ENCODE results near the gene OGFOD3.
"Not testable (repeated sequence)": the region's sequence is repeated elsewhere in the genome, so short reads cannot be mapped to it uniquely, and the experiment has no call there.

OGFOD3 gene

DNA sequence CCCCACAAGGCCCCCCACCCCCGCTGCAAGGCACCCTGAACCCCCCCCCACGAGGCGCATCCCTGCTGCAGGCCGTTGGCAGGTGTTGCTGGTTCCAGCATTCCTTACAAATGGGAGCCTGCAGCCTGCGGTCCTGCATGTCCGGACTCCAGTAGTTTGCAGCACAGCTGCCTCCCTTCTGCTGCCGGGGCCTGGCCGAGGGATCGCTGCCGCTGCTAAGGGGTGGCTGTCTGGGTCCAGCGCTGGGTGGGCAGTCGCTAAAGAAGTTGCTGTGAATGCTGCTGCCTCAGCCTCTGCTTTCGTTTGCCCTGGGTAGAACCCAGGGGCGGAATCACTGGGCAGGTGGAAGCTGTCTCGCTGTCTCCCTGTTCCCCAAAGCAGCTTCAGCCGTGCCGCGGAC, 35.0 kb downstream of the OGFOD3 start:
- no peak for TF ChIP-seq CTCF (IDR thresholded peaks at IDR 0.05; ENCODE audit: low read depth, low read length, missing control alignments)
- H3K27me3 ChIP-seq (replicated peaks), result peaks cover 19% of the 10 kb centered on the region
- in situ Hi-C loops (cut with HindIII; ENCODE audit: low pct_ligation_motif_present, low sequenced_read_pairs), result no loop called here
- DNase-seq, result no peak
- H3K4me3 ChIP-seq (ENCODE audit: low read depth, low read length), result no peak overlapping the region
- no peaks in the 10 kb centered on the region for H3K36me3 ChIP-seq (replicated peaks)
- no peak overlapping the region for H3K27ac ChIP-seq

GRCh38 chr17:82382933-82383255, 35.5 kb downstream of the OGFOD3 start:
- H3K27ac ChIP-seq, result no peak overlapping the region
- no peak for DNase-seq
- in situ Hi-C loops (cut with HindIII; ENCODE audit: low pct_ligation_motif_present, low sequenced_read_pairs), result no loop called here
- no peak overlapping the region for H3K4me3 ChIP-seq (ENCODE audit: low read depth, low read length)
- H3K36me3 ChIP-seq (replicated peaks), result no peaks in the 10 kb centered on the region
- H3K27me3 ChIP-seq (replicated peaks), result peaks cover 19% of the 10 kb centered on the region
- TF ChIP-seq CTCF (IDR thresholded peaks at IDR 0.05; ENCODE audit: low read depth, low read length, missing control alignments), result no peak

DNA sequence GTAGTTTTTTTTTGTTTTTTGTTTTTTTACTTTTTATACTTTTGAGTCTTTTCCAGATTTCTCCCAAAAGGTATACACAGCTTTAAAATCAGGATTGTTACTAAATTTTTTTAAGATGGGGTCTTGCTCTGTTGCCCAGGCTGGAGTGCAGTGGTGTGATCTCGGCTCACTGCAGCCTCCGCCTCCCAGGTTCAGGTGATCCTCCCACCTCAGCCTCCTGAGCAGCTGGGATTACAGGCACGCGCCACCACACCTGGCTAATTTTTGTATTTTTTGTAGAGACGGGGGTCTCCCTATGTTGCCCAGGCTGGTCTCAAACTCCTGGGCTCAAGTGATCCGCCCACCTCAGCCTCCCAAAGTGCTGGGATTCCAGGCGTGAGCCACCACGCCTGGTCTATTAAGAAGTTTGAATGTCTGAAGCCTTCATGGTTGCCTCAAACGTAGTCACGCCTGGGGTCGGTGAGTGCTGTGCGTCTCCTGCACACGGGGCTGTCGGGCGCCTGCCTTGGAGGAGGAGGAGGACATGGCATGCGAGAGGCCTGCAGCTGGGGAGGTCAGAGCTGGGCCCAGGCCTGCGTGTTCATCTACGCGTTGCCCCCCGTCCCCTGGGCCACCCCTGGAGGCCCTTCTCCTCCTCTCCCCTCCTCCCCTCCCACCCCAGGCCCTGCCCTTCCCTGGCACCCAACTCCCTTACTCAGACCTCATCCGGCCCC, 36.0 kb downstream of the OGFOD3 start:
- H3K36me3 ChIP-seq (replicated peaks); H3K4me3 ChIP-seq (ENCODE audit: low read depth, low read length); in situ Hi-C loops (cut with HindIII; ENCODE audit: low pct_ligation_motif_present, low sequenced_read_pairs); DNase-seq; H3K27ac ChIP-seq: not testable (repeated sequence)
- H3K27me3 ChIP-seq (replicated peaks), result peaks cover 19% of the 10 kb centered on the region

DNA sequence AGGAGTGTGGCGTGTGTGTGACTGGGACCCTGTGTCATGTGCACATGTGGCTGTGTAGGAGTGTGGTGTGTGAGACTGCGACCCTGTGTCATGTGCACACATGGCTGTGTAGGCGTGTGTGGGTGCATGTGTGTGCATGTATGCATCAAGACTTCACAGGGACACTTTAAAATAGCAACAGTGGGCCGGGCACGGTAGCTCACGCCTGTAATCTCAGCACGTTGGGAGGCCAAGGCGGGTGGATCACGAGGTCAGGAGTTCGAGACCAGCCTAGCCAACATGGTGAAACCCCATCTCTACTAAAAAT, 36.7 kb downstream of the OGFOD3 start:
- in situ Hi-C loops (cut with HindIII; ENCODE audit: low pct_ligation_motif_present, low sequenced_read_pairs); H3K27ac ChIP-seq; DNase-seq; H3K4me3 ChIP-seq (ENCODE audit: low read depth, low read length); H3K36me3 ChIP-seq (replicated peaks): not testable (repeated sequence)
- H3K27me3 ChIP-seq (replicated peaks), result peaks cover 14% of the 10 kb centered on the region

DNA sequence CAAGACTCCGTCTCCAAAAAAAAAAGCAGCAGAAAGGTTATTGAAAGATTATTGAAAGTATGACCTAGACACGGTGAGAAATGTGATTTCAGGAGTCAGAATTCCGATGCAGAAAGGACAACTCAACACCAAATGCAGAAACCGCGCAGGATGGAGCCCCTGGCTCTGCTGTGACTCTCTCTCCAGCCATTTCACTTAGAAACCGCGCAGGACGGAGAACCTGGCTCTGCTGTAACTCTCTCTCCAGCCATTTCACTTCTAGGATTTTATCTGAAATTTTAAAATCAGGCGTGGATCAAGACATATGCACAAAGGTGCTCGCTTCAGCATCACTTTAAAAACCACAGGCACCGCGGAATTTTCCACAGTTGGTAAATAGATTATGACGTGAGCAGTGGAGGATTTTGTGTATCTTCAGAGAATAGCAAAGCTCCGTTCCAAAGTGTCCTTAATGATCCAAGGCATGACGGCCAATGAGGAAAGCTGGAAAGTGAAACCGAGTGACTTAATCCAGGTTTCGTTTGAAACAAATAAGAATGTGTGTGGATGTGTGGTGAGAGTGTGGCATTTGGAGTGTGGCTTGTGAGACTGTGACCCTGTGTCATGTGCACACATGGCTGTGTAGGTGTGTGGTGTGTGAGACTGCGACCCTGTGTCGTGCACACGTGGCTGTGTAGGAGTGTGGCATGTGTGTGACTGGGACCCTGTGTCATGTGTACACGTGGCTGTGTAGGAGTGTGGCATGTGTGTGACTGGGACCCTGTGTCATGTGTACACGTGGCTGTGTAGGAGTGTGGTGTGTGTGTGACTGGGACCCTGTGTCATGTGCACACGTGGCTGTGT, 37.3 kb downstream of the OGFOD3 start:
- Histone ChIP-seq H3K27me3 (replicated peaks) (peaks cover 10% of the 10 kb centered on the region), H3K27ac (no peak overlapping the region), H3K4me3 (ENCODE audit: low read depth, low read length) (no peak overlapping the region), H3K36me3 (replicated peaks) (no peaks in the 10 kb centered on the region)
- in situ Hi-C loops (cut with HindIII; ENCODE audit: low pct_ligation_motif_present, low sequenced_read_pairs), result no loop called here
- no peak for TF ChIP-seq CTCF (IDR thresholded peaks at IDR 0.05; ENCODE audit: low read depth, low read length, missing control alignments)
- no peak for DNase-seq

DNA sequence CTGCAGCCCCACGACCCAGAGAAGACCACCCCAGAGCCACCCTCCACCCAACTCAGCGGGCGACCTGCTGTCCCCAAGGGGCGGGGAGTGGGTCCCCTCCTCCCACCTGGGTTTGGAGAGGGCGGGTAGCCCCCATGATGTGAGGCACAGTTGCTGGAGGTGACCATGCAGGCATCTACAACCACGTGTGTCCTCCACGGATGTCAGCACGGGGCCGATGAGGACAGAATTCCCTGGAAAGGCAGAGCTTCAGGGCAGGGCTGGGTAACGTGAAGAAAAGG, 39.7 kb downstream of the OGFOD3 start:
- H3K4me3 ChIP-seq (ENCODE audit: low read depth, low read length), result no peak overlapping the region
- no peak overlapping the region for H3K27ac ChIP-seq
- H3K27me3 ChIP-seq (replicated peaks), result peaks cover 17% of the 10 kb centered on the region
- TF ChIP-seq CTCF (IDR thresholded peaks at IDR 0.05; ENCODE audit: low read depth, low read length, missing control alignments), result no peak
- in situ Hi-C loops (cut with HindIII; ENCODE audit: low pct_ligation_motif_present, low sequenced_read_pairs), result no loop called here
- DNase-seq, result no peak
- no peaks in the 10 kb centered on the region for H3K36me3 ChIP-seq (replicated peaks)
